HG03521 (cell line): ENCODE results near the gene CYP4A11.
"Not testable (repeated sequence)": the region's sequence is repeated elsewhere in the genome, so short reads cannot be mapped to it uniquely, and the experiment has no call there.

Experiments used
- ATAC-seq: cut with Tn5 transposase; IDR thresholded peaks from one replicate; pipeline ENCODE4 v1.9.1; 2021; ENCODE audit warnings: mild to moderate bottlenecking, moderate library complexity; ENCODE audit not compliant: unreplicated experiment

CYP4A11 gene

GRCh38 chr1:46927249-46927835, 13.9 kb downstream of the CYP4A11 start:
- ATAC-seq: no peak

GRCh38 chr1:46910790-46911189, 30.5 kb downstream of the CYP4A11 start:
- ATAC-seq: no peak

DNA sequence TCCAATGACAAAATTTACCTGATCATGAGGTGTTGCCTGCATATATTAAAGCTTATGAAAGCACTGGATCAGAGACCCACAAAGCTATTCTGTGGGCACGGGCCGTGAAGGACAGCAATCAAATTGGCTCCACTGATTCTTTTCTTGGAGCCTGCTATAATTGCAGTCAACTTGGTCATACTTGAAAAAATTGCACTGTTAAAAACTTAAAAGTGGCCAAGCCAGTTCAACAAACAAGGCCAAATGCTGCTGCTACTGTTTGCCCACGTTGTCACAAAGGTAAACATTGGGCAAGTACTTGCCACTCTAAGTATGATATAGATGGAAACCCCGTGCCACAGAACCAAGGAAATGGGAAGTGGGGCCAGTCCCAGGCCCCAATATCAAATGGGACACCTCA, 37.8 kb downstream of the CYP4A11 start:
- no peak for ATAC-seq

DNA sequence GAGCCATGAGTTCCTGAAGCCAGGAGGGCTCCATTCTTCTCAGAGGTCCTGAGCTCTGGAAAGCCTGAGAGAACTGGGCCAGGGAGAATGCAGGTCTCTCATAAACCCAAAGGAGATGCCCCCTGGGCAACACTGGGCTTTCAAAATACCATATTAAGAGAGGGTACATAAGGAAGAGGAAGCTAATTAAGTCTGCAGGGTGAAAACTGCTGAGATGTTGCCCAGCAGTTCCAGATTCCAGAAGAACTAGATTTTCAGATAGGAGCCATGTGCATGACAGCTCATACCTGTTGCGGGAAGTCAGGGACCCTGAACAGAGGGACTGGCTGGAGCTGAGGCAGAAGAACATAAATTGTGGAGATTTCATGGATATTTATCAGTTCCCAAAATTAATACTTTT, 40.9 kb downstream of the CYP4A11 start:
- no peak for ATAC-seq

DNA sequence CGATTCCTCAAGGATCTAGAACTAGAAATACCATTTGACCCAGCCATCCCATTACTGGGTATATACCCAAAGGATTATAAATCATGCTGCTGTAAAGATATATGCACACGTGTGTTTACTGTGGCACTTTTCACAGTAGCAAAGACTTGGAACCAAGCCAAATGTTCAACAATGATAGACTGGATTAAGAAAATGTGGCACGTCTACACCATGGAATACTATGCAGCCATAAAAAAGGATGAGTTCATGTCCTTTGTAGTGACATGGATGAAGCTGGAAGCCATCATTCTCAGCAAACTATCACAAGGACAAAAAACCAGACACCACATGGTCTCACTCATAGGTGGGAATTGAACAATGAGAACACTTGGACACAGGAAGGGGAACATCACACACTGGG, 59.6 kb downstream of the CYP4A11 start:
- not testable (repeated sequence) for ATAC-seq
